Neuronal stem cell (in vitro differentiated cells): ENCODE results near the gene COMMD10.

Experiments used
- DNase-seq: peaks from one replicate; pipeline ENCODE4 v3.0.0-alpha.2; 2013; ENCODE audit warnings: low spot score
- H2AFZ ChIP-seq: one replicate; pipeline ENCODE4 v1.6.1; 2013; ENCODE audit warnings: mild to moderate bottlenecking, low read length, inconsistent platforms
- H2AK5ac ChIP-seq: 2 replicates; pipeline ENCODE4 v1.6.1; 2013; ENCODE audit warnings: low read depth, mild to moderate bottlenecking, inconsistent platforms, low read length, moderate library complexity, mixed read lengths
- H2BK120ac ChIP-seq: 2 replicates; pipeline ENCODE4 v1.6.1; 2013; ENCODE audit warnings: low read depth, mild to moderate bottlenecking, inconsistent platforms, low read length, moderate library complexity, mixed read lengths
- H2BK12ac ChIP-seq: one replicate; pipeline ENCODE4 v1.6.1; 2013; ENCODE audit warnings: low read length, inconsistent platforms
- H2BK15ac ChIP-seq: 2 replicates; pipeline ENCODE4 v1.6.1; 2013; ENCODE audit warnings: mild to moderate bottlenecking, low read length, inconsistent platforms, mixed read lengths
- H2BK5ac ChIP-seq: one replicate; pipeline ENCODE4 v1.6.1; 2013; ENCODE audit warnings: inconsistent platforms, mild to moderate bottlenecking, low read length, moderate library complexity
- H3K14ac ChIP-seq: one replicate; pipeline ENCODE4 v1.6.1; 2013; ENCODE audit warnings: low read length, inconsistent platforms
- H3K18ac ChIP-seq: 2 replicates; pipeline ENCODE4 v1.6.1; 2013; ENCODE audit warnings: low read length, inconsistent platforms
- H3K23ac ChIP-seq: 2 replicates; pipeline ENCODE4 v1.6.1; 2013; ENCODE audit warnings: low read depth, mild to moderate bottlenecking, mixed read lengths, low read length, inconsistent platforms; ENCODE audit not compliant: poor library complexity
- H3K27ac ChIP-seq: replicated peaks from 3 replicates; pipeline ENCODE4 v1.5.1; 2013; ENCODE audit warnings: low read length, inconsistent platforms
- H3K27me3 ChIP-seq, 3 experiments: 2 replicates each; pipeline ENCODE4 v1.6.1; 2013; ENCODE audit warnings: low read length in 3 of 3, mild to moderate bottlenecking in 2 of 3, inconsistent platforms in 1 of 3, low read depth in 1 of 3, mixed read lengths in 1 of 3, moderate library complexity in 1 of 3; ENCODE audit not compliant: control insufficient read depth in 3 of 3, insufficient read depth in 3 of 3
- H3K36me3 ChIP-seq, 2 donors: replicated peaks in 1 of 2; 2 replicates each; pipeline ENCODE4 v1.6.1; 2013; ENCODE audit warnings: low read length in 2 of 2; ENCODE audit not compliant: control insufficient read depth in 2 of 2, insufficient read depth in 2 of 2
- H3K4ac ChIP-seq: 2 replicates; pipeline ENCODE4 v1.6.1; 2013; ENCODE audit warnings: inconsistent platforms, mild to moderate bottlenecking, low read length, moderate library complexity
- H3K4me1 ChIP-seq, 2 donors: 1 replicate in 1 of 2; 2 replicates in 1 of 2; pipeline ENCODE4 v1.6.1; 2013; ENCODE audit warnings: low read length in 2 of 2, low read depth in 1 of 2; ENCODE audit not compliant: control insufficient read depth in 2 of 2, insufficient read depth in 1 of 2
- H3K4me2 ChIP-seq: one replicate; pipeline ENCODE4 v1.6.1; 2013; ENCODE audit warnings: mild to moderate bottlenecking, low read length, inconsistent platforms; ENCODE audit not compliant: insufficient read depth, poor library complexity, severe bottlenecking
- H3K4me3 ChIP-seq, 2 donors: 2 replicates each; pipeline ENCODE4 v1.5.1; 2013; ENCODE audit warnings: low read length in 2 of 2, mild to moderate bottlenecking in 2 of 2, inconsistent platforms in 1 of 2, moderate library complexity in 1 of 2
- H3K79me1 ChIP-seq: one replicate; pipeline ENCODE4 v1.6.1; 2013; ENCODE audit warnings: low read depth, mild to moderate bottlenecking, inconsistent platforms, low read length, moderate library complexity
- H3K9ac ChIP-seq: one replicate; pipeline ENCODE4 v1.6.1; 2013; ENCODE audit warnings: mild to moderate bottlenecking, low read depth, low read length, inconsistent platforms; ENCODE audit not compliant: poor library complexity
- H3K9me3 ChIP-seq, 2 donors: replicated peaks in 1 of 2; 2 replicates each; pipeline versions ENCODE3 to v1.6.1; 2013; ENCODE audit warnings: low read length in 2 of 2, mild to moderate bottlenecking in 2 of 2, inconsistent platforms in 1 of 2, low read depth in 1 of 2, mixed read lengths in 1 of 2, moderate library complexity in 1 of 2; ENCODE audit not compliant: control insufficient read depth in 2 of 2, insufficient read depth in 1 of 2
- H4K8ac ChIP-seq: one replicate; pipeline ENCODE4 v1.6.1; 2013; ENCODE audit warnings: low read depth, mild to moderate bottlenecking, inconsistent platforms, low read length, moderate library complexity
- H4K91ac ChIP-seq: one replicate; pipeline ENCODE4 v1.6.1; 2013; ENCODE audit warnings: low read length, low read depth, mild to moderate bottlenecking, inconsistent platforms; ENCODE audit not compliant: poor library complexity
- WGBS, 2 donors: extraction: QIAGEN DNeasy Blood & Tissue Kit; methylation state at CpG; one replicate each; pipeline ENCODE4 v1.1.7; 2013; ENCODE audit warnings: missing lambda C conversion rate in 2 of 2, mixed read lengths in 1 of 2; ENCODE audit not compliant: insufficient read length in 2 of 2, insufficient replicate concordance in 1 of 2; ENCODE audit errors: extremely low coverage in 2 of 2; 5-methylcytosine and 5-hydroxymethylcytosine counted together

COMMD10 gene

GRCh38 chr5:116144103-116144502 is 59.3 kb downstream of the COMMD10 start:
- H3K27ac ChIP-seq = no peak overlapping the region

GRCh38 chr5:116144991-116145390 is 60.2 kb downstream of the COMMD10 start:
- H3K14ac ChIP-seq = no peak overlapping the region
- no peaks in the 10 kb centered on the region for H3K27me3 ChIP-seq
- H3K4ac ChIP-seq = no peak overlapping the region
- H4K8ac ChIP-seq = no peak overlapping the region
- no peak overlapping the region for H2BK120ac ChIP-seq
- H2AK5ac ChIP-seq = no peak overlapping the region
- H3K18ac ChIP-seq = no peak overlapping the region
- H3K9ac ChIP-seq = no peak overlapping the region
- no peak overlapping the region for H2AFZ ChIP-seq
- DNase-seq = no peak
- H3K9me3 ChIP-seq = no peaks in the 10 kb centered on the region
- no CpG with 5 or more reads among the region's 2 CpGs for WGBS, 2 donors
- H3K79me1 ChIP-seq = no peaks in the 10 kb centered on the region
- no peaks in the 10 kb centered on the region for H3K4me1 ChIP-seq
- H2BK5ac ChIP-seq = no peak overlapping the region
- H3K36me3 ChIP-seq = no peaks in the 10 kb centered on the region
- H3K4me3 ChIP-seq = no peak overlapping the region
- H2BK15ac ChIP-seq = no peak overlapping the region
- H2BK12ac ChIP-seq = no peak overlapping the region
- H3K4me2 ChIP-seq = no peak overlapping the region
- H3K27ac ChIP-seq = no peak overlapping the region
- no peak overlapping the region for H3K23ac ChIP-seq
- H4K91ac ChIP-seq = no peak overlapping the region

More at GRCh38 chr5:116144103-116144502, 59.3 kb downstream of the COMMD10 start:
- DNase-seq = no peak
- Histone ChIP-seq H3K9ac (no peak overlapping the region), H3K14ac (no peak overlapping the region), H3K4ac (no peak overlapping the region), H3K23ac (no peak overlapping the region), H2BK12ac (no peak overlapping the region), H2BK120ac (no peak overlapping the region), H3K9me3 (no peaks in the 10 kb centered on the region), H4K91ac (no peak overlapping the region), H3K36me3 (no peaks in the 10 kb centered on the region), H4K8ac (no peak overlapping the region), H2BK15ac (no peak overlapping the region), H2BK5ac (no peak overlapping the region), H3K4me1 (no peaks in the 10 kb centered on the region), H3K4me2 (no peak overlapping the region), H2AFZ (no peak overlapping the region), H3K18ac (no peak overlapping the region), H3K4me3 (no peak overlapping the region), H3K27me3 (no peaks in the 10 kb centered on the region), H2AK5ac (no peak overlapping the region), H3K79me1 (no peaks in the 10 kb centered on the region)

- no peak overlapping the region for H2BK12ac ChIP-seq
- H3K4me2 ChIP-seq = no peak overlapping the region
- no peak overlapping the region for H2AK5ac ChIP-seq
- no peak overlapping the region for H4K91ac ChIP-seq
- H3K27ac ChIP-seq = no peak overlapping the region
- no CpG with 5 or more reads among the region's 3 CpGs for WGBS, 2 donors
- H3K23ac ChIP-seq = no peak overlapping the region
- H3K4me1 ChIP-seq = no peaks in the 10 kb centered on the region
- DNase-seq = no peak
- H2BK120ac ChIP-seq = no peak overlapping the region
- H2BK5ac ChIP-seq = no peak overlapping the region
- no peaks in the 10 kb centered on the region for H3K27me3 ChIP-seq
- H3K18ac ChIP-seq = no peak overlapping the region
- no peak overlapping the region for H3K4me3 ChIP-seq
- no peaks in the 10 kb centered on the region for H3K9me3 ChIP-seq
- no peaks in the 10 kb centered on the region for H3K36me3 ChIP-seq
- H3K14ac ChIP-seq = no peak overlapping the region
- H3K4ac ChIP-seq = no peak overlapping the region
- no peak overlapping the region for H3K9ac ChIP-seq
- no peak overlapping the region for H2AFZ ChIP-seq
- H3K79me1 ChIP-seq = no peaks in the 10 kb centered on the region
- H2BK15ac ChIP-seq = no peak overlapping the region
- no peak overlapping the region for H4K8ac ChIP-seq
Observed at GRCh38 chr5:116145416-116145815, 60.6 kb downstream of the COMMD10 start.

- Histone ChIP-seq H3K4ac (no peak overlapping the region), H3K4me3 (no peak overlapping the region), H2BK120ac (no peak overlapping the region), H3K9ac (no peak overlapping the region), H3K79me1 (no peaks in the 10 kb centered on the region), H2BK15ac (no peak overlapping the region), H2BK5ac (no peak overlapping the region), H3K4me1 (no peaks in the 10 kb centered on the region), H2AK5ac (no peak overlapping the region), H2BK12ac (no peak overlapping the region), H4K91ac (no peak overlapping the region), H3K14ac (no peak overlapping the region), H3K4me2 (no peak overlapping the region), H3K36me3 (no peaks in the 10 kb centered on the region), H3K27me3 (no peaks in the 10 kb centered on the region), H2AFZ (no peak overlapping the region), H4K8ac (no peak overlapping the region), H3K9me3 (no peaks in the 10 kb centered on the region), H3K23ac (no peak overlapping the region), H3K18ac (no peak overlapping the region), H3K27ac (no peak overlapping the region)
- no peak for DNase-seq
Observed at GRCh38 chr5:116152169-116152568, 67.3 kb downstream of the COMMD10 start.
